HepG2 (cell line): ENCODE results near the gene ACSS1. TPM values are rescaled to one million over a fixed set of nuclear protein-coding genes. Genes with fewer than 3 reads are reported as not detected.

ENCODE experiments used
- ARNT2 ChIP-seq: sonication (generic); formaldehyde crosslinking; IDR thresholded peaks from 2 replicates; pipeline ENCODE4 v1.8.0; 2022; ENCODE audit warnings: mild to moderate bottlenecking, low read depth, missing genetic modification reagents, moderate library complexity
- CAMTA2 ChIP-seq: sonication (generic); formaldehyde crosslinking; IDR thresholded peaks from 2 replicates; pipeline ENCODE4 v1.4.0; 2020; ENCODE audit warnings: mild to moderate bottlenecking, missing genetic modification reagents, borderline replicate concordance
- CHD2 ChIP-seq: IDR thresholded peaks from 2 replicates; pipeline ENCODE4 v1.6.1; 2011; ENCODE audit warnings: low read depth, low read length, improper control_type of control experiment
- E2F1 ChIP-seq: sonication (generic); formaldehyde crosslinking; IDR thresholded peaks from 2 replicates; pipeline ENCODE4 v1.5.0; 2020; ENCODE audit warnings: missing genetic modification reagents
- GATA4 ChIP-seq: sonication (generic); IDR thresholded peaks from 2 replicates; pipeline ENCODE4 v1.6.1; 2016; ENCODE audit warnings: antibody characterized with exemption, low read depth, borderline replicate concordance
- HMGXB4 ChIP-seq, 2 experiments: sonication (generic) in 1 of 2; formaldehyde crosslinking in 1 of 2; IDR thresholded peaks; 2 replicates each; pipeline versions ENCODE4 v1.4.0 to v1.6.1; 2018 to 2020; ENCODE audit warnings: missing genetic modification reagents in 2 of 2, borderline replicate concordance in 1 of 2, low read depth in 1 of 2, mild to moderate bottlenecking in 1 of 2, missing biosample characterization in 1 of 2
- MIXL1 ChIP-seq: IDR thresholded peaks from 2 replicates; pipeline ENCODE4 v1.6.1; 2016
- NRL ChIP-seq: sonication (generic); formaldehyde crosslinking; IDR thresholded peaks from 2 replicates; pipeline ENCODE4 v1.5.0; 2020; ENCODE audit warnings: missing genetic modification reagents, mild to moderate bottlenecking, moderate library complexity, borderline replicate concordance
- POLR2A ChIP-seq, 2 experiments: IDR thresholded peaks; 2 replicates each; pipeline ENCODE4 v1.6.1; 2011; ENCODE audit warnings: low read depth in 2 of 2, low read length in 2 of 2, mild to moderate bottlenecking in 1 of 2, moderate library complexity in 1 of 2; ENCODE audit not compliant: insufficient read depth in 1 of 2
- SOX6 ChIP-seq, 2 experiments: fragments of 450-650 bp in 1 of 2; sonication (generic) in 1 of 2; formaldehyde crosslinking in 1 of 2; IDR thresholded peaks; 2 replicates each; pipeline versions ENCODE4 v1.4.0 to v1.6.1; 2017 to 2020; ENCODE audit warnings: antibody characterized with exemption in 1 of 2, mild to moderate bottlenecking in 1 of 2, missing genetic modification reagents in 1 of 2
- ZBTB4 ChIP-seq: sonication (generic); formaldehyde crosslinking; IDR thresholded peaks from 2 replicates; pipeline ENCODE4 v1.4.0; 2020; ENCODE audit warnings: missing genetic modification reagents, mild to moderate bottlenecking, borderline replicate concordance
- ZNF276 ChIP-seq: sonication (generic); formaldehyde crosslinking; IDR thresholded peaks from 2 replicates; pipeline ENCODE4 v1.4.0; 2020; ENCODE audit warnings: mild to moderate bottlenecking, low read depth, missing genetic modification reagents
- ZNF317 ChIP-seq: sonication (generic); formaldehyde crosslinking; IDR thresholded peaks from 2 replicates; pipeline ENCODE4 v1.5.0; 2020; ENCODE audit warnings: mild to moderate bottlenecking, missing genetic modification reagents
- ZNF329 ChIP-seq: sonication (generic); formaldehyde crosslinking; IDR thresholded peaks from 2 replicates; pipeline ENCODE4 v1.9.0; 2021; ENCODE audit warnings: low read depth, mild to moderate bottlenecking, missing genetic modification reagents
- ZNF451 ChIP-seq: sonication (generic); formaldehyde crosslinking; IDR thresholded peaks from 2 replicates; pipeline ENCODE4 v1.5.0; 2020; ENCODE audit warnings: mild to moderate bottlenecking, missing genetic modification reagents
- ZNF530 ChIP-seq: sonication (generic); formaldehyde crosslinking; IDR thresholded peaks from 2 replicates; pipeline ENCODE4 v1.5.0; 2020; ENCODE audit warnings: low read depth, mild to moderate bottlenecking, missing genetic modification reagents
- ZNF556 ChIP-seq: sonication (generic); formaldehyde crosslinking; IDR thresholded peaks from 2 replicates; pipeline ENCODE4 v1.4.0; 2020; ENCODE audit warnings: mild to moderate bottlenecking, missing genetic modification reagents, borderline replicate concordance
- ZNF558 ChIP-seq: sonication (generic); formaldehyde crosslinking; IDR thresholded peaks from 2 replicates; pipeline ENCODE4 v1.9.0; 2022; ENCODE audit warnings: mild to moderate bottlenecking, missing genetic modification reagents, borderline replicate concordance
- ZNF580 ChIP-seq: IDR thresholded peaks from 2 replicates; pipeline ENCODE4 v1.6.1; 2016; ENCODE audit warnings: low read depth, borderline replicate concordance
- ZNF850 ChIP-seq: sonication (generic); formaldehyde crosslinking; conservative IDR thresholded peaks from 2 replicates; pipeline ENCODE4 v1.9.0; 2021; ENCODE audit warnings: mild to moderate bottlenecking, missing genetic modification reagents
- ZSCAN31 ChIP-seq: sonication (generic); formaldehyde crosslinking; IDR thresholded peaks from 2 replicates; pipeline ENCODE4 v1.5.0; 2020; ENCODE audit warnings: low read depth, mild to moderate bottlenecking, missing genetic modification reagents
- polyA plus RNA-seq, 8 experiments: library from polyadenylated mRNA; depleted of rRNA in 3 of 8; stranded (reverse) in 7 of 8; unstranded in 1 of 8; fragments of >200 nt; fragmentation: Illumina TruSeq in 4 of 8; extraction: Trizol in 4 of 8; gene quantifications; 2 replicates each; pipeline versions ENCODE4 v1.2.1 to v1.2.3, GENCODE V29; 2011 to 2016; ENCODE audit warnings: low read depth in 4 of 8, missing spikeins in 1 of 8, mixed read lengths in 1 of 8; ENCODE audit not compliant: insufficient read depth in 1 of 8
- total RNA-seq, 5 experiments: library from RNA; depleted of rRNA; stranded (reverse); fragments of >200 nt; fragmentation: Illumina TruSeq; extraction: Trizol; gene quantifications; 2 replicates each; pipeline ENCODE4 v1.2.3, GENCODE V29; 2016; ENCODE audit warnings: low read depth in 1 of 5

Gene ACSS1
- total and polyA plus RNA-seq, 2 of the 13 experiments (the other 11 are each of a cell fraction or from before 2014, with no cell fraction given) = 15.2 to 41.6 TPM

- TF ChIP-seq ZNF556 (CRISPR knock-in tag) = no peak
- TF ChIP-seq ZNF558 (CRISPR knock-in tag) = no peak
- TF ChIP-seq ARNT2 (CRISPR knock-in tag) = no peak
- no peak for TF ChIP-seq E2F1
- no peak for TF ChIP-seq ZNF276 (CRISPR knock-in tag)
- TF ChIP-seq POLR2A (IDR thresholded peaks at IDR 0.05; ENCODE audit: insufficient read depth in 1 of 2, low read depth in 2 of 2, low read length in 2 of 2) = no peak
- TF ChIP-seq ZNF530 (CRISPR knock-in tag) = no peak
- no peak for TF ChIP-seq CAMTA2 (CRISPR knock-in tag)
- TF ChIP-seq MIXL1 (CRISPR knock-in tag) = 0 out of 2 replicates have a peak, but pooled peaks have one; percentile 17
- no peak for TF ChIP-seq GATA4
- no peak for TF ChIP-seq ZNF317 (CRISPR knock-in tag)
- no peak for TF ChIP-seq ZBTB4 (CRISPR knock-in tag)
- no peak for TF ChIP-seq ZSCAN31 (CRISPR knock-in tag)
- no peak for TF ChIP-seq CHD2
- peak; percentile 26; the same call in 1 of the 2 replicates for TF ChIP-seq ZNF580 (CRISPR knock-in tag)
- TF ChIP-seq ZNF850 (CRISPR knock-in tag) = no peak
- no peak for TF ChIP-seq NRL
- no peak for TF ChIP-seq SOX6 (IDR thresholded peaks at IDR 0.05)
- no peak for TF ChIP-seq SOX6 (CRISPR knock-in tag; IDR thresholded peaks at IDR 0.05)
- peak in 1 of 2 experiments; percentile 37; a peak in 1 of 4 replicates for TF ChIP-seq HMGXB4 (CRISPR knock-in tag; IDR thresholded peaks at IDR 0.05; ENCODE audit: borderline replicate concordance in 1 of 2, low read depth in 1 of 2)
- no peak for TF ChIP-seq ZNF451 (CRISPR knock-in tag)
- no peak for TF ChIP-seq ZNF329 (CRISPR knock-in tag)
These were observed 7.8 kb upstream of the ACSS1 start (continued) for GRCh38 chr20:25065625-25066338.
